PC-9 (cell line): Measurements from ENCODE around the gene GSPT1.

Source experiments
- CTCF ChIP-seq: fragments of 200-600 bp; sonication (generic); conservative IDR thresholded peaks from 2 replicates; pipeline ENCODE4 v1.6.1; 2017; ENCODE audit warnings: mixed run types, antibody characterized with exemption, mild to moderate bottlenecking, moderate library complexity
- EZH2 ChIP-seq: fragments of 200-600 bp; sonication (generic); IDR thresholded peaks from 2 replicates; pipeline ENCODE4 v1.8.0; 2017; ENCODE audit warnings: antibody characterized with exemption, low read depth

GRCh38 chr16:11819798-11820197, 96.0 kb downstream of the GSPT1 start:
- TF ChIP-seq CTCF (no peak), EZH2 (no peak)
